Germinal center (tissue), 1 donor: ENCODE results near the gene C4orf51.
"Not testable (repeated sequence)": the region's sequence is repeated elsewhere in the genome, so short reads cannot be mapped to it uniquely, and the experiment has no call there.

Source experiments
- DNase-seq: peaks from one replicate; pipeline ENCODE4 v3.0.0; 2012; ENCODE audit warnings: mixed read lengths, low spot score

C4orf51 gene

GRCh38 chr4:145679991-145680455, at the start of gene C4orf51:
C4orf51 (plus strand) TSS chr4:145680146; CDS start chr4:145680204, 58 bp downstream.
- DNase-seq = no peak

GRCh38 chr4:145635117-145635516, 44.8 kb upstream of the C4orf51 start:
- no peak for DNase-seq

GRCh38 chr4:145635630-145636029, 44.3 kb upstream of the C4orf51 start:
- no peak for DNase-seq

GRCh38 chr4:145639186-145639698, 40.7 kb upstream of the C4orf51 start:
- DNase-seq = no peak

GRCh38 chr4:145640236-145640635, 39.7 kb upstream of the C4orf51 start:
- DNase-seq = not testable (repeated sequence)

GRCh38 chr4:145643295-145643694, 36.7 kb upstream of the C4orf51 start:
- no peak for DNase-seq

- no peak for DNase-seq
Measured at GRCh38 chr4:145644699-145645098, 35.2 kb upstream of the C4orf51 start.

GRCh38 chr4:145656156-145656555, 23.8 kb upstream of the C4orf51 start:
- DNase-seq = no peak

- DNase-seq = no peak
Measured at GRCh38 chr4:145660064-145660463, 19.9 kb upstream of the C4orf51 start.

GRCh38 chr4:145663194-145663593, 16.8 kb upstream of the C4orf51 start:
- DNase-seq = no peak

- DNase-seq = no peak
Measured at GRCh38 chr4:145665773-145666172, 14.2 kb upstream of the C4orf51 start.

GRCh38 chr4:145670422-145670821, 9.5 kb upstream of the C4orf51 start:
- no peak for DNase-seq

- no peak for DNase-seq
Measured at GRCh38 chr4:145679520-145679919, 426 bp upstream of the C4orf51 start.

- no peak for DNase-seq
Measured at GRCh38 chr4:145680902-145681301, 956 bp downstream of the C4orf51 start.

GRCh38 chr4:145681518-145681917, 1.6 kb downstream of the C4orf51 start:
- no peak for DNase-seq

GRCh38 chr4:145681956-145682355, 2.0 kb downstream of the C4orf51 start:
- no peak for DNase-seq

- DNase-seq = no peak
Measured at GRCh38 chr4:145686991-145687390, 7.0 kb downstream of the C4orf51 start.

- no peak for DNase-seq
Measured at GRCh38 chr4:145690610-145691009, 10.7 kb downstream of the C4orf51 start.

GRCh38 chr4:145691416-145691815, 11.5 kb downstream of the C4orf51 start:
- DNase-seq = not testable (repeated sequence)

GRCh38 chr4:145694929-145695328, 15.0 kb downstream of the C4orf51 start:
- DNase-seq = no peak

- DNase-seq = no peak
Measured at GRCh38 chr4:145697332-145697731, 17.4 kb downstream of the C4orf51 start.

GRCh38 chr4:145698507-145698906, 18.6 kb downstream of the C4orf51 start:
- DNase-seq = no peak

GRCh38 chr4:145703850-145704497, 24.0 kb downstream of the C4orf51 start:
- no peak for DNase-seq

- DNase-seq = no peak
Measured at GRCh38 chr4:145709336-145709735, 29.4 kb downstream of the C4orf51 start.
